H1 (cell line): ENCODE data around the gene ZACN. TPM values are rescaled to one million over a fixed set of nuclear protein-coding genes. Genes with fewer than 3 reads are reported as not detected.

Experiments
- ATF2 ChIP-seq: IDR thresholded peaks from 2 replicates; pipeline ENCODE4 v1.6.1; 2012; ENCODE audit warnings: low read length, inconsistent platforms
- HDAC2 ChIP-seq, 2 experiments: fragments of 300-600 bp in 1 of 2; sonication (generic) in 1 of 2; IDR thresholded peaks; 2 replicates each; pipeline ENCODE4 v1.6.1; 2011 to 2012; ENCODE audit warnings: low read depth in 2 of 2, low read length in 2 of 2, mild to moderate bottlenecking in 2 of 2, moderate library complexity in 2 of 2, borderline replicate concordance in 1 of 2, inconsistent platforms in 1 of 2
- JUN ChIP-seq: IDR thresholded peaks from 2 replicates; pipeline ENCODE4 v1.6.1; 2011; ENCODE audit warnings: low read depth, mild to moderate bottlenecking, improper control_type of control experiment, low read length
- KDM5A ChIP-seq: fragments of 200-600 bp; IDR thresholded peaks from 2 replicates; pipeline ENCODE4 v1.7.1; 2012; ENCODE audit warnings: mild to moderate bottlenecking, low read length, inconsistent platforms, mixed read lengths
- MAX ChIP-seq: IDR thresholded peaks from 2 replicates; pipeline ENCODE4 v1.6.1; 2012; ENCODE audit warnings: inconsistent platforms
- PHF8 ChIP-seq: fragments of 200-600 bp; sonication (generic); conservative IDR thresholded peaks from 2 replicates; pipeline ENCODE4 v1.7.1; 2012; ENCODE audit warnings: low read depth, mild to moderate bottlenecking, inconsistent platforms, low read length, moderate library complexity
- RAD21 ChIP-seq, 2 experiments: IDR thresholded peaks in 1 of 2; conservative IDR thresholded peaks in 1 of 2; 2 replicates each; pipeline ENCODE4 v1.6.1; 2011; ENCODE audit warnings: low read depth in 2 of 2, low read length in 2 of 2, improper control_type of control experiment in 1 of 2, inconsistent platforms in 1 of 2, mild to moderate bottlenecking in 1 of 2, moderate library complexity in 1 of 2
- SP1 ChIP-seq: IDR thresholded peaks from 2 replicates; pipeline ENCODE4 v1.6.1; 2011; ENCODE audit warnings: low read depth, low read length
- USF2 ChIP-seq: IDR thresholded peaks from 2 replicates; pipeline ENCODE4 v1.6.1; 2011; ENCODE audit warnings: low read length, improper control_type of control experiment
- polyA plus RNA-seq, 7 experiments: library from polyadenylated mRNA; depleted of rRNA in 3 of 7; stranded (reverse) in 5 of 7; unstranded in 2 of 7; fragments of >200 nt in 5 of 7; fragments of 200-250 nt in 2 of 7; gene quantifications; 1 replicate in 5 of 7; 2 replicates in 1 of 7; 4 replicates in 1 of 7; pipeline versions ENCODE4 v1.2.1 to v1.2.3, GENCODE V29; 2011 to 2013; ENCODE audit warnings: missing spikeins in 2 of 7, mixed read lengths in 2 of 7
- total RNA-seq: library from RNA; stranded (reverse); fragmentation: NEBNext Ultra II Directional; extraction: Animal tissue kit (Norgen Biotek cat#: 25700); gene quantifications from 2 replicates; pipeline ENCODE4 v1.2.1, GENCODE V29; 2021
- TF ChIP-seq, protein P1 (sequence below), 3 experiments: IDR thresholded peaks; 1 replicate in 2 of 3; 2 replicates in 1 of 3; pipeline versions ENCODE4 v1.5.1 to v1.6.1; 2011; ENCODE audit warnings: low read length in 3 of 3, mild to moderate bottlenecking in 3 of 3, inconsistent platforms in 2 of 3, low read depth in 1 of 3, moderate library complexity in 1 of 3; ENCODE audit not compliant: insufficient read depth in 1 of 3; ENCODE audit errors: control extremely low read depth in 1 of 3

ZACN gene
- total and polyA plus RNA-seq, 2 of the 8 experiments (the other 6 are each of a cell fraction or from before 2014, with no cell fraction given) = 0.26 TPM; not detected in 1

DNA sequence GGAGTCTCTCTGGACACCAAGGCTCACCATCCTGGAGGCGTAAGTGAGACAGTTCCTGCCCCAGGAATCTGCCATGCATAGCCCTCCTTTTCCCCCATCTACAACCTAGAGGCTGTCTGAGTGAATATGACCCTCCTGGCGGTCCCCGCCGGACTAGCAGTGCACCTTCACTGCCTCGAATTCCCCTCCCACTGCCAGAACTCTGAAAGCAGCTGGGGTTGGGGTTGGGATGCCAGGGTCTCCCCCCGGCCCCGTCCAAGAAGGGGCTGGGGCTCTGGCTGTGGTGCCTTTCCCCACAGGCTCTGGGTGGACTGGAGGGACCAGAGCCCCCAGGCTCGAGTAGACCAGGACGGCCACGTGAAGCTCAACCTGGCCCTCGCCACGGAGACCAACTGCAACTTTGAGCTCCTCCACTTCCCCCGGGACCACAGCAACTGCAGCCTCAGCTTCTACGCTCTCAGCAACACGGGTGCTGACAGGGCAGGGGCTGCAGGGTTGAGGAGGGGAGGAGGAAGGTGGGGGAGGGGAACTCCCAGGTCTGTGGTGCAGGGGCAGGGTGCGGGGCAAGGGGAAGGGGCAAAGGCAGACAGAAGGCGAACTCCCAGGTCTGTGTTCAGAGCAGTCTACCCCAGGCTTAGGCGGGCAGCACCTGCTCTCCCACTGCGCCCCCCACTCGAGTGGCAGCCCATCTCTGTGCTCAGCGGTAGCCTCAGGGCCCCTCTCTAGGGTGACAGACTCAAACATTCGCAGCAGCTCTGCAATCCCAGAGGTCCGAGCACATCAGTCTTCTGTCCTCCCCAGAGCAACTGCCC lies 1.2 kb downstream of the ZACN start (continued):
- TF ChIP-seq MAX (0 out of 2 replicates have a peak, but pooled peaks have one; percentile 9), PHF8 (no peak), JUN (no peak), USF2 (no peak), SP1 (no peak), ATF2 (peak; percentile 69; the same call in 1 of the 2 replicates), HDAC2 (IDR thresholded peaks at IDR 0.05; ENCODE audit: borderline replicate concordance in 1 of 2, low read depth in 2 of 2, low read length in 2 of 2) (no peak), RAD21 (IDR thresholded peaks at IDR 0.05 in 1 of 2, conservative IDR thresholded peaks at IDR 0.05 in 1 of 2; ENCODE audit: low read depth in 2 of 2, low read length in 2 of 2) (no peak; a peak in 1 of 4 replicates), KDM5A (no peak)
- TF ChIP-seq, protein P1, sequence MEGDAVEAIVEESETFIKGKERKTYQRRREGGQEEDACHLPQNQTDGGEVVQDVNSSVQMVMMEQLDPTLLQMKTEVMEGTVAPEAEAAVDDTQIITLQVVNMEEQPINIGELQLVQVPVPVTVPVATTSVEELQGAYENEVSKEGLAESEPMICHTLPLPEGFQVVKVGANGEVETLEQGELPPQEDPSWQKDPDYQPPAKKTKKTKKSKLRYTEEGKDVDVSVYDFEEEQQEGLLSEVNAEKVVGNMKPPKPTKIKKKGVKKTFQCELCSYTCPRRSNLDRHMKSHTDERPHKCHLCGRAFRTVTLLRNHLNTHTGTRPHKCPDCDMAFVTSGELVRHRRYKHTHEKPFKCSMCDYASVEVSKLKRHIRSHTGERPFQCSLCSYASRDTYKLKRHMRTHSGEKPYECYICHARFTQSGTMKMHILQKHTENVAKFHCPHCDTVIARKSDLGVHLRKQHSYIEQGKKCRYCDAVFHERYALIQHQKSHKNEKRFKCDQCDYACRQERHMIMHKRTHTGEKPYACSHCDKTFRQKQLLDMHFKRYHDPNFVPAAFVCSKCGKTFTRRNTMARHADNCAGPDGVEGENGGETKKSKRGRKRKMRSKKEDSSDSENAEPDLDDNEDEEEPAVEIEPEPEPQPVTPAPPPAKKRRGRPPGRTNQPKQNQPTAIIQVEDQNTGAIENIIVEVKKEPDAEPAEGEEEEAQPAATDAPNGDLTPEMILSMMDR (IDR thresholded peaks at IDR 0.05; ENCODE audit: control extremely low read depth in 1 of 3, insufficient read depth in 1 of 3, low read depth in 1 of 3, low read length in 3 of 3) = peak in 2 of 3 experiments; percentile 9 to 34; a peak in 2 of 4 replicates
